Trophoblast cell (in vitro differentiated cells and primary cell): ENCODE measurements around the gene MAGI2.

Experiments used
- DNase-seq, 2 donors: peaks; one replicate each; pipeline ENCODE4 v3.0.0-alpha.2; 2016
- H2AFZ ChIP-seq: 2 replicates; pipeline ENCODE4 v1.6.1; 2013; ENCODE audit warnings: low read length, moderate library complexity, mild to moderate bottlenecking; ENCODE audit not compliant: insufficient read depth, poor library complexity
- H2AK5ac ChIP-seq: 2 replicates; pipeline ENCODE4 v1.6.1; 2013; ENCODE audit warnings: mild to moderate bottlenecking, low read length
- H2BK120ac ChIP-seq: 2 replicates; pipeline ENCODE4 v1.6.1; 2013; ENCODE audit warnings: low read length, mild to moderate bottlenecking, moderate library complexity; ENCODE audit not compliant: insufficient read depth, poor library complexity
- H2BK12ac ChIP-seq: 2 replicates; pipeline ENCODE4 v1.6.1; 2013; ENCODE audit warnings: mild to moderate bottlenecking, low read length, moderate library complexity
- H2BK5ac ChIP-seq: 2 replicates; pipeline ENCODE4 v1.6.1; 2013; ENCODE audit warnings: low read length, low read depth, moderate library complexity, mild to moderate bottlenecking; ENCODE audit not compliant: poor library complexity
- H3K14ac ChIP-seq: 2 replicates; pipeline ENCODE4 v1.6.1; 2013; ENCODE audit warnings: mild to moderate bottlenecking, low read length
- H3K18ac ChIP-seq: 2 replicates; pipeline ENCODE4 v1.6.1; 2013; ENCODE audit warnings: mild to moderate bottlenecking, low read length
- H3K23ac ChIP-seq: 2 replicates; pipeline ENCODE4 v1.6.1; 2013; ENCODE audit warnings: low read length
- H3K27ac ChIP-seq: 2 replicates; pipeline ENCODE4 v1.5.1; 2013; ENCODE audit warnings: low read depth, mild to moderate bottlenecking, inconsistent platforms, low read length, moderate library complexity
- H3K27me3 ChIP-seq: 2 replicates; pipeline ENCODE4 v1.6.1; 2013; ENCODE audit warnings: inconsistent platforms, mild to moderate bottlenecking, low read length, moderate library complexity; ENCODE audit not compliant: insufficient read depth
- H3K36me3 ChIP-seq, 2 experiments: 1 replicate in 1 of 2; 2 replicates in 1 of 2; pipeline ENCODE4 v1.6.1; 2013; ENCODE audit warnings: low read length in 2 of 2, mild to moderate bottlenecking in 2 of 2, moderate library complexity in 1 of 2; ENCODE audit not compliant: insufficient read depth in 2 of 2, control insufficient read depth in 1 of 2
- H3K4ac ChIP-seq: 2 replicates; pipeline ENCODE4 v1.6.1; 2013; ENCODE audit warnings: low read depth, mild to moderate bottlenecking, low read length, moderate library complexity
- H3K4me1 ChIP-seq, 2 experiments: 1 replicate in 1 of 2; 2 replicates in 1 of 2; pipeline ENCODE4 v1.6.1; 2013; ENCODE audit warnings: low read length in 2 of 2, mild to moderate bottlenecking in 2 of 2, moderate library complexity in 1 of 2; ENCODE audit not compliant: insufficient read depth in 2 of 2, control insufficient read depth in 1 of 2
- H3K4me2 ChIP-seq: 2 replicates; pipeline ENCODE4 v1.6.1; 2013; ENCODE audit warnings: inconsistent platforms, mild to moderate bottlenecking, low read length, moderate library complexity
- H3K4me3 ChIP-seq: 2 replicates; pipeline ENCODE4 v1.5.1; 2013; ENCODE audit warnings: mild to moderate bottlenecking, low read depth, low read length, inconsistent platforms
- H3K79me1 ChIP-seq: one replicate; pipeline ENCODE4 v1.6.1; 2013; ENCODE audit warnings: low read length
- H3K79me2 ChIP-seq: 2 replicates; pipeline ENCODE4 v1.6.1; 2013; ENCODE audit warnings: low read length, mild to moderate bottlenecking; ENCODE audit not compliant: control insufficient read depth, insufficient read depth, poor library complexity
- H3K9ac ChIP-seq: 2 replicates; pipeline ENCODE4 v1.6.1; 2013; ENCODE audit warnings: mild to moderate bottlenecking, low read length
- H3K9me3 ChIP-seq: 2 replicates; pipeline ENCODE4 v1.6.1; 2013; ENCODE audit warnings: low read depth, mild to moderate bottlenecking, control low read depth, inconsistent platforms, low read length; ENCODE audit not compliant: insufficient read depth
- H4K12ac ChIP-seq: 2 replicates; pipeline ENCODE4 v1.6.1; 2013; ENCODE audit warnings: low read depth, mild to moderate bottlenecking, low read length, moderate library complexity
- H4K8ac ChIP-seq: 2 replicates; pipeline ENCODE4 v1.6.1; 2013; ENCODE audit warnings: low read depth, mild to moderate bottlenecking, low read length, moderate library complexity
- H4K91ac ChIP-seq: one replicate; pipeline ENCODE4 v1.6.1; 2013; ENCODE audit warnings: low read depth, mild to moderate bottlenecking, low read length, moderate library complexity
- WGBS: extraction: QIAGEN DNeasy Blood & Tissue Kit; methylation state at CpG from one replicate; pipeline ENCODE4 v1.1.7; 2013; ENCODE audit warnings: missing lambda C conversion rate; ENCODE audit not compliant: insufficient read length, insufficient coverage; ENCODE audit errors: extremely low coverage; 5-methylcytosine and 5-hydroxymethylcytosine counted together

MAGI2 gene

DNA sequence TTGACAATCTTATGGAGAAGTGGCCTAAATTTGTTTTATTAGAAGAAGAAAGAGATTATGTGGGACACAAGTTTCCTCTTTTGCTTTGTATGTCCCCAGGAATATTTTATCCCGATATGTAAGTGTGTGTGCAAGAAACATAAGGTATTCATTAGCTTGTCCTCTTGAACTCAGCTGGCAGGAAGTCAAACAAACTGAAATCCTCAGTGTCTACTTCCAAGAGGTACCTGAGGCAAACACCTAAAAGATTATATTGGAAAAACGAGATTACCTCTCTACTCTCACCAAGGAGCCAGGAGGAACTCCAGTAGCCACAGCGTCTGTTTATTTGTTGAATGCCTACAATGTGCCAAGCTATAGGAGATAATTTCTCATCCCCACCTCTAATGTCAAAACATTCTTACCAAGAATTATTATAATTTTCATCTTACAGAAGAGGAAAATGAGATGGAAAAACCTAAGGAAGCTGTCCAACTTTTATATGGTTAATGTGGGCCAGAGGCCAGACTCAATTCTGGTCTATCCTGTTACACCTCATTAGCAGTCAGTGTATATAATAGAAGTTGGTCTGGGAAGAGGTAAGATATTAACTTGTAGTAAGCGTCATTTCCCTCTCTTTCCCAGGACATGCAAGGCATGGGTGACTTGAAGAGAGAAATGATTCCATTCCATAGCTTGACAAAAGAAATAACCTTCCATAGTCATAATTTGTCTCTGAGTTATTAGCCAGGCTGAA lies 692.7 kb downstream of the MAGI2 start:
- no peak overlapping the region for H2BK12ac ChIP-seq
- no peak overlapping the region for H4K91ac ChIP-seq
- H3K4ac ChIP-seq: no peak overlapping the region
- H3K4me1 ChIP-seq: no peaks in the 10 kb centered on the region
- H4K12ac ChIP-seq: no peak overlapping the region
- H2AFZ ChIP-seq: no peak overlapping the region
- no peak overlapping the region for H2BK120ac ChIP-seq
- H3K4me2 ChIP-seq: no peak overlapping the region
- no peak for DNase-seq
- H3K27ac ChIP-seq: no peak overlapping the region
- no CpG with 5 or more reads among the region's 4 CpGs for WGBS
- no peak overlapping the region for H3K23ac ChIP-seq
- no peaks in the 10 kb centered on the region for H3K79me2 ChIP-seq
- no peak overlapping the region for H2BK5ac ChIP-seq
- no peaks in the 10 kb centered on the region for H3K9me3 ChIP-seq
- no peak overlapping the region for H3K14ac ChIP-seq
- no peak overlapping the region for H4K8ac ChIP-seq
- no peak overlapping the region for H2AK5ac ChIP-seq
- no peak overlapping the region for H3K4me3 ChIP-seq
- no peaks in the 10 kb centered on the region for H3K79me1 ChIP-seq
- H3K27me3 ChIP-seq: no peaks in the 10 kb centered on the region
- no peak overlapping the region for H3K18ac ChIP-seq
- no peak overlapping the region for H3K9ac ChIP-seq
- no peaks in the 10 kb centered on the region for H3K36me3 ChIP-seq

DNA sequence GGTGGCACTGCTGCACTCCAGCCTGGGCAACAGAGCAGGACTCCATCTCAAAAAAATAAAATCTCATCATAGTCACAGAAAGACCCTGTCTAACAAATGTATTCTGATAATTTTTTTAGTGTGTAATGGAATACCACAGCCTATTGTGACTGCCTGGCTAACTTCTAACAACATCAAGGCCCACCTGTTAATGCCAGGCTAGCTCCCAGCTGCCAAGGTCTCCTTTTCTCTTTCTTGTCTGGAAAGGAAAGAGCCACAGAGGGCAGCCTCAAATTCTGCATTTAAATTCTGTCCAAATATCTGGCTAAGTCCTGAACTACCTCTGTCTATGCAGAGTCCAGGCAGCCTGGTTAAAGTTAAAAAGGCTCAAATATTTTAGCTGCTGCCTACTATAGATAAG lies 700.9 kb downstream of the MAGI2 start:
- Histone ChIP-seq H3K4me3 (no peak overlapping the region), H3K4ac (no peak overlapping the region), H3K9ac (no peak overlapping the region), H4K12ac (no peak overlapping the region), H3K4me2 (no peak overlapping the region), H3K4me1 (no peaks in the 10 kb centered on the region), H3K14ac (no peak overlapping the region), H4K8ac (no peak overlapping the region), H3K9me3 (no peaks in the 10 kb centered on the region), H3K27ac (no peak overlapping the region), H3K27me3 (no peaks in the 10 kb centered on the region), H3K23ac (no peak overlapping the region), H2AFZ (no peak overlapping the region), H2BK5ac (no peak overlapping the region), H2BK12ac (no peak overlapping the region), H3K79me2 (no peaks in the 10 kb centered on the region), H3K18ac (no peak overlapping the region), H2AK5ac (no peak overlapping the region), H3K36me3 (no peaks in the 10 kb centered on the region), H4K91ac (no peak overlapping the region), H2BK120ac (no peak overlapping the region), H3K79me1 (no peaks in the 10 kb centered on the region)
- no peak for DNase-seq

DNA sequence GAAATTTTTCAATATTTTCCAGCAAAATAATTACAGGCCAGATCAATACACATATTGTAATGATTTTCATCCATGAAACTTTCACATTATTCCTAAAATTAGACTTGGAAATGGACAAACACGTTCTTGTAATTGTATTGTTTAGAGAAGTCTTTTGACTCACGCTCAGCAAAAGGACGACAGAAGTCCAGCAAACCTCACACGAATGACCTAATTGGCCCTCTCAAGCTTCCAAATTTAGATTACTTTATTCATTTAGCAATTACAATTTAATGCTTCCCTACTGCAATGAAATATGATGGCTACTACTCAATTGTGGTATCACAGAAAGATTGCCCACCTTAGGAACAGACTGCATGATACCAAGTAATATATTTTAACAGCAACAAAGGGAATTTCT lies 702.2 kb downstream of the MAGI2 start:
- Histone ChIP-seq H2AFZ (no peak overlapping the region), H2AK5ac (no peak overlapping the region), H3K4me2 (no peak overlapping the region), H3K79me2 (no peaks in the 10 kb centered on the region), H2BK120ac (no peak overlapping the region), H2BK5ac (no peak overlapping the region), H3K23ac (no peak overlapping the region), H3K4ac (no peak overlapping the region), H3K9me3 (no peaks in the 10 kb centered on the region), H4K12ac (no peak overlapping the region), H3K27ac (no peak overlapping the region), H4K8ac (no peak overlapping the region), H4K91ac (no peak overlapping the region), H3K36me3 (no peaks in the 10 kb centered on the region), H3K18ac (no peak overlapping the region), H3K4me3 (no peak overlapping the region), H3K9ac (no peak overlapping the region), H3K27me3 (no peaks in the 10 kb centered on the region), H2BK12ac (no peak overlapping the region), H3K79me1 (no peaks in the 10 kb centered on the region), H3K4me1 (no peaks in the 10 kb centered on the region), H3K14ac (no peak overlapping the region)
- WGBS: no CpG with 5 or more reads among the region's 4 CpGs
- no peak for DNase-seq

DNA sequence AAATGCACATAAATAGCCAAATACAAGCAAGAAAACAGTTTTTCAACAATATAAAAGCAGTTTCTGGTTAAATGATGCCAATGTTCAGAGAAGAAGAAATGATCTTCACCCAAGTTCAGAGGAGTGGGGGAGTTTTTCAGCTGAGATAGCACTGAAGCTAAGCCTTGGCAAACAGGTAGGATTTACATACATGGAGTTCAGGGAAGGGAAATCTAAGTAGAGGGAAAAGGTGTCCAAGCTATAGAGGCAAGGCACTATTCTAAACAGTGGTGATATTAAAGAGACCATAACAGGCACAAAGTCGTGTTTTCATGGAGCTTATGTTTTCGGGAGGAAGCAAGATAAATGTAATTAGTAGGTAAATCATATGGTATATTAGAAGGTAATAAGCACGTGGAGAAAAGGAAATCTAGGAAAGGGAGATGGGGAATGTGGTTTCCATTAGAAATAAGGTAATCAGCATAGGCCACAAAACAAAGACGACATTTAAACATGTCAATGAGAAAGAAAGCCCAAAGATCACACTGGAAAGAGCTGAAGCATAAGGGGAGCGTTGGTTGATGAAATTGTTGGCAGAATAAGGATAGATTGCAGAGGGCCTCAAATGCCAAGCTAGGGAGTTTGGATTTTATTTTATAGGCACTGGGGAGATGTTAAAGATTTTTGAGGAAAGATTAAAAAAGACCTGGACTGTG lies 704.3 kb downstream of the MAGI2 start:
- no peak overlapping the region for H2AFZ ChIP-seq
- no peak overlapping the region for H3K18ac ChIP-seq
- no peak overlapping the region for H3K4me2 ChIP-seq
- H2BK120ac ChIP-seq: no peak overlapping the region
- H3K23ac ChIP-seq: no peak overlapping the region
- H3K4ac ChIP-seq: no peak overlapping the region
- H4K91ac ChIP-seq: no peak overlapping the region
- H3K27me3 ChIP-seq: no peaks in the 10 kb centered on the region
- no peak overlapping the region for H2BK5ac ChIP-seq
- H3K4me3 ChIP-seq: no peak overlapping the region
- H4K8ac ChIP-seq: no peak overlapping the region
- no peak overlapping the region for H2BK12ac ChIP-seq
- H3K36me3 ChIP-seq: no peaks in the 10 kb centered on the region
- no peak overlapping the region for H3K14ac ChIP-seq
- no peak overlapping the region for H3K27ac ChIP-seq
- no peaks in the 10 kb centered on the region for H3K79me1 ChIP-seq
- no peak overlapping the region for H2AK5ac ChIP-seq
- no peak overlapping the region for H3K9ac ChIP-seq
- H3K4me1 ChIP-seq: no peaks in the 10 kb centered on the region
- no peak for DNase-seq
- H3K79me2 ChIP-seq: no peaks in the 10 kb centered on the region
- H3K9me3 ChIP-seq: no peaks in the 10 kb centered on the region
- H4K12ac ChIP-seq: no peak overlapping the region
- no CpG with 5 or more reads among the region's 5 CpGs for WGBS
